ENCODE measurements around the gene FECH. TPM values are rescaled to one million over a fixed set of nuclear protein-coding genes. Genes with fewer than 3 reads are reported as not detected.

Gene FECH
- total RNA-seq, 4 donors from 2014 or later: 24.1 to 37.2 (median 29.2) TPM

DNA sequence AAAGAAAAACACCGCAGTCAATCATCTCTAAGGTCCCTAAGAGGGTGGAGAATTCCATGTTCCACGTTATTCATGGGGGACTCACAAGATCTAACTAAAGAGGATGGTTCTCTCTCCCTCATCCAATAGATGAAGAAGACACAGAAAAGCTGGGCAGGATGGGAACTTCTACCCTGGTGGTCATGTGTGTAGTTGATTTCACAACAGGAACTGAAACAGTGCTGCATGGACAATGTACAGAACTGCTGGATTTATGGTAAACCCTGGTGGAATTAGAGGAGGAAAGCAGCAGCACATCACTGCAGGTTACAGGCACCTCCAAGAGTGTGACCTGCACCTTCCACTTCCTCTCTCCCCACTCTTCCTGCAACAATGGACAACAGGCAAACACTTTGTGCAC lies 31.4 kb downstream of the FECH start:
- Histone ChIP-seq H3K4me3 (no peak overlapping the region), H3K27ac (replicated peaks in 1 of 4) (no peak overlapping the region), H3K36me3 (peaks cover 42 to 94% (median 76%) of the 10 kb centered on the region in 4 donors), H3K4me1 (no peaks in the 10 kb centered on the region), H3K27me3 (no peaks in the 10 kb centered on the region), H3K9me3 (no peaks in the 10 kb centered on the region)
- DNase-seq (ENCODE audit: extremely low spot score): no peak
- intact Hi-C loops (cut with DNase I): no loop called here
- WGBS: 90% methylated on average over 2 of the region's 2 CpGs
- TF ChIP-seq POLR2AphosphoS5 (IDR thresholded peaks at IDR 0.05): no peak
- TF ChIP-seq, protein P1, sequence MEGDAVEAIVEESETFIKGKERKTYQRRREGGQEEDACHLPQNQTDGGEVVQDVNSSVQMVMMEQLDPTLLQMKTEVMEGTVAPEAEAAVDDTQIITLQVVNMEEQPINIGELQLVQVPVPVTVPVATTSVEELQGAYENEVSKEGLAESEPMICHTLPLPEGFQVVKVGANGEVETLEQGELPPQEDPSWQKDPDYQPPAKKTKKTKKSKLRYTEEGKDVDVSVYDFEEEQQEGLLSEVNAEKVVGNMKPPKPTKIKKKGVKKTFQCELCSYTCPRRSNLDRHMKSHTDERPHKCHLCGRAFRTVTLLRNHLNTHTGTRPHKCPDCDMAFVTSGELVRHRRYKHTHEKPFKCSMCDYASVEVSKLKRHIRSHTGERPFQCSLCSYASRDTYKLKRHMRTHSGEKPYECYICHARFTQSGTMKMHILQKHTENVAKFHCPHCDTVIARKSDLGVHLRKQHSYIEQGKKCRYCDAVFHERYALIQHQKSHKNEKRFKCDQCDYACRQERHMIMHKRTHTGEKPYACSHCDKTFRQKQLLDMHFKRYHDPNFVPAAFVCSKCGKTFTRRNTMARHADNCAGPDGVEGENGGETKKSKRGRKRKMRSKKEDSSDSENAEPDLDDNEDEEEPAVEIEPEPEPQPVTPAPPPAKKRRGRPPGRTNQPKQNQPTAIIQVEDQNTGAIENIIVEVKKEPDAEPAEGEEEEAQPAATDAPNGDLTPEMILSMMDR (IDR thresholded peaks at IDR 0.05): no peak
- TF ChIP-seq POLR2A (IDR thresholded peaks at IDR 0.05; ENCODE audit: low read depth): no peak
- no peak for TF ChIP-seq EP300 (IDR thresholded peaks at IDR 0.05)

DNA sequence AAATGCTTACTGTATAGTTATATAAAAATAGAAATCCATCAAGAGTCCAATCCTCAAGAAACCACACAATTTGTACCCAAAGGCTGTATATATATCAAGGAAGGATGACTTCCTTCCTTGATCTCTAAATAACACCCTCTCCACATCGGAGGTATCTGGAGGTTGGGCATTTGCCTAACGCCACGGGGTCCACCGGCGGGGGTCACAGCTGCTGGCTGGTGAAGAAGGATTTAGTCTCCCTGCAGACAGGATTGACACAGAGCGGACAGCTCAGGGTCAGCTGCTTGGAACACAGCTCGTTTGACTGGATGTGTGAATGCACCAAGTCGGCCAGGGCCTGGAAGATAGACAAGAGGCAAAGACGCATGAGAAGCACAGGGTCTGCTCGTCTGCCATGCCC lies 36.0 kb downstream of the FECH start:
- 81% methylated on average over 6 of the region's 10 CpGs for WGBS
- Histone ChIP-seq H3K27me3 (no peaks in the 10 kb centered on the region), H3K9me3 (no peaks in the 10 kb centered on the region), H3K4me1 (no peaks in the 10 kb centered on the region), H3K36me3 (peaks cover 36 to 61% (median 47%) of the 10 kb centered on the region in 4 donors), H3K27ac (replicated peaks in 1 of 4) (no peak overlapping the region), H3K4me3 (no peak overlapping the region)
- intact Hi-C loops (cut with DNase I): no loop called here
- TF ChIP-seq POLR2AphosphoS5 (IDR thresholded peaks at IDR 0.05) (no peak), POLR2A (IDR thresholded peaks at IDR 0.05; ENCODE audit: low read depth) (no peak), EP300 (IDR thresholded peaks at IDR 0.05) (no peak)
- TF ChIP-seq, protein P1 (IDR thresholded peaks at IDR 0.05): no peak
- DNase-seq (ENCODE audit: extremely low spot score): no peak

DNA sequence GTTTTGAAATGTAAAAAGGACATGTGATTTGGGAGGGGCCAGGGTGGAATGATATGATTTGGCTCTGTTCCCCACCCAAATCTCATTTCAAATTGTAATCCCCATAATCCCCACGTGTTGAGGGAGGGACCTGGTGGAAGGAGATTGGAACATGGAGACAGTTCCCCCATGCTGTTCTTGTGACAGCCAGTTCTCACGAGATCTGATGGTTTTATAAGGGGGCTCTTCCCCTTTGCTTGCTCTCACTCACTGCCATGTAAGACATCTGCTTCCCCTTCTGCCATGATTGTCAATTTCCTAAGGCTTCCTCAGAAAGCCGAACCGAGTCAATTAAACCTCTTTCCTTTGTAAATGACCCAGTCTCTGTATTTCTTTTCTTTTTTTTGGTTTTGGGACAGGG lies 39.2 kb downstream of the FECH start:
- WGBS: 83% methylated on average over 4 of the region's 4 CpGs
- no peak for DNase-seq (ENCODE audit: extremely low spot score)
- intact Hi-C loops (cut with DNase I): no loop called here

DNA sequence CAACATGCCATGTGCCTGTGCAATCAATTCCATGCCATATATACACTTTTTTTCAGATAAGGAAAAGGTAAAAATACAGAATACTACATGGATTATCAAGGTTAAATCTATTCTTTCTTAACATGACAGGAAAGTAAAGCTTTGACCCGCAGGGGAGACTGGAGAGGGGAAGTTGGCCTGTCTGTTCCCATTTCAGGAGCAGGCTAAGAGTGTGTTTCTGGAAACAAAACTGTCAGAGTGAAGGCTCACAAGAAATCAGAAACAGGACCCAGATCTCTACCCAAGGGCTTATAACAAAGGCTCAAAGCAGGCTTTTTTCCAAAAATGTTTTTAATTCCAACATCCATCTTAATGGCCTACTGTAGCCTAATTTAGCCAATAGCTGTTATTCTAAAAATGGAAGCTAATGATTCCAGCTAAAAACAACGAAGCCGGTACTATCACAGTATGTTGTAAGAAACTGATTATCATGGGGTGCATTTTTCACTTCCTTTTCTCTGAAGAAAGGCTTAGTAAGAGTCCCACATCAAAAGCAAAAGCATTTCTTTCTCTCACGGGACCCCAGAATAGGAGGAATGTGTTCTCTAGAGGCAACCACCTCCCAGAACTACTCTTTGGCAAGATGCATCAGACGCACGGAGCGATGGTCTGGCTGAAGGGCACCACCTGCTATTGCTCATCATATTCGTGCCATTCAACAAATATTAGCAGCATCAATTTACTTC lies 41.4 kb downstream of the FECH start:
- no peak for TF ChIP-seq POLR2AphosphoS5 (IDR thresholded peaks at IDR 0.05)
- no peak for TF ChIP-seq POLR2A (IDR thresholded peaks at IDR 0.05; ENCODE audit: low read depth)
- no peak for TF ChIP-seq EP300 (IDR thresholded peaks at IDR 0.05)
- TF ChIP-seq, protein P1 (IDR thresholded peaks at IDR 0.05): no peak
- DNase-seq (ENCODE audit: extremely low spot score): no peak
- no peaks in the 10 kb centered on the region for H3K27me3 ChIP-seq
- no peaks in the 10 kb centered on the region for H3K9me3 ChIP-seq
- WGBS: 63% methylated on average over 8 of the region's 8 CpGs
- no peaks in the 10 kb centered on the region for H3K4me1 ChIP-seq
- intact Hi-C loops (cut with DNase I): no loop called here
- no peak overlapping the region for H3K27ac ChIP-seq (replicated peaks in 1 of 4)
- no peak overlapping the region for H3K4me3 ChIP-seq
- peaks cover 5 to 11% (median 7%) of the 10 kb centered on the region in 4 donors for H3K36me3 ChIP-seq

More for the DNA sequence above, 39.2 kb downstream of the FECH start:
- Histone ChIP-seq H3K4me3 (no peak overlapping the region), H3K9me3 (no peaks in the 10 kb centered on the region), H3K27ac (replicated peaks in 1 of 4) (no peak overlapping the region), H3K27me3 (no peaks in the 10 kb centered on the region), H3K4me1 (no peaks in the 10 kb centered on the region), H3K36me3 (peaks cover 13 to 30% (median 21%) of the 10 kb centered on the region in 4 donors)
- TF ChIP-seq POLR2AphosphoS5 (IDR thresholded peaks at IDR 0.05) (no peak), POLR2A (IDR thresholded peaks at IDR 0.05; ENCODE audit: low read depth) (no peak), EP300 (IDR thresholded peaks at IDR 0.05) (no peak)
- TF ChIP-seq, protein P1 (IDR thresholded peaks at IDR 0.05): no peak

Measured in esophagus muscularis mucosa (tissue), 4 donors.